Measurements from ENCODE around the gene RAB26.
"Not testable (repeated sequence)": the region's sequence is repeated elsewhere in the genome, so short reads cannot be mapped to it uniquely, and the experiment has no call there.

Gene RAB26

GRCh38 chr16:2196162-2196980 is 47.9 kb downstream of the RAB26 start, which contains the start of gene CASKIN1:
Gene CASKIN1 (minus strand): TSS chr16:2196605. CDS start chr16:2196432, 173 bp downstream.
- DNase-seq (ENCODE audit: low read depth in 2 of 2): no peak

GRCh38 chr16:2196981-2197511 is 48.6 kb downstream of the RAB26 start:
- no peak for DNase-seq (ENCODE audit: low read depth in 2 of 2)

GRCh38 chr16:2197765-2198164 is 49.3 kb downstream of the RAB26 start:
- DNase-seq (ENCODE audit: low read depth in 2 of 2): no peak

- no peak for DNase-seq (ENCODE audit: low read depth in 2 of 2)
Measured at GRCh38 chr16:2198283-2198682, 49.9 kb downstream of the RAB26 start.

GRCh38 chr16:2199095-2199494 is 50.7 kb downstream of the RAB26 start:
- DNase-seq (ENCODE audit: low read depth in 2 of 2): no peak

GRCh38 chr16:2199621-2200139 is 51.3 kb downstream of the RAB26 start:
- no peak for DNase-seq (ENCODE audit: low read depth in 2 of 2)

GRCh38 chr16:2200313-2200712 is 51.9 kb downstream of the RAB26 start:
- no peak for DNase-seq (ENCODE audit: low read depth in 2 of 2)

- DNase-seq (ENCODE audit: low read depth in 2 of 2): not testable (repeated sequence)
Measured at GRCh38 chr16:2203119-2203688, 54.8 kb downstream of the RAB26 start.

Measured in fibroblast of skin of left biceps (primary cell).